GM21515 (cell line): ENCODE measurements around the gene CYP27C1.

Source experiments
- ATAC-seq: cut with Tn5 transposase; IDR thresholded peaks from one replicate; pipeline ENCODE4 v1.9.1; 2021; ENCODE audit not compliant: unreplicated experiment

Gene CYP27C1

GRCh38 chr2:127157651-127158485 is 62.2 kb downstream of the CYP27C1 start:
- no peak for ATAC-seq

DNA sequence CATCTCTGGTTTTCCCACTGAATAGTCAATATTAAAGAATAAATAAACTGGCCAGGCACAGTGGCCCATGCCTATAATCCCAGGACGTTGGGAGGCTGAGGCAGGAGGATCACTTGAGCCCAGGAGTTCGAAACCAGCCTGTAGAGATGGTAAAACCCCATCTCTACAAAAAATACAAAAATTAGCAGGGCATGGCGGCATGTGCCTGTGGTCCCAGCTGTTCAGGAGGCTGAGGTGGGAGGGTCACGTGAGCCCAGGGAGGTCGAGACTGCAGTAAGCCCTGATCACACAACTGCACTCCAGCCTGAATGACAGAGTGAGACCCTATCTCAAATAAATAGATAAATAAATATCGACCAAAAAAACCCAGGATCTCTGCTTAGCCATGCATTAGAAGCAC is 63.0 kb downstream of the CYP27C1 start:
- ATAC-seq = no peak

- ATAC-seq = no peak
Observed at GRCh38 chr2:127155947-127156346, 64.2 kb downstream of the CYP27C1 start.

GRCh38 chr2:127155028-127155581 is 65.0 kb downstream of the CYP27C1 start:
- no peak for ATAC-seq

DNA sequence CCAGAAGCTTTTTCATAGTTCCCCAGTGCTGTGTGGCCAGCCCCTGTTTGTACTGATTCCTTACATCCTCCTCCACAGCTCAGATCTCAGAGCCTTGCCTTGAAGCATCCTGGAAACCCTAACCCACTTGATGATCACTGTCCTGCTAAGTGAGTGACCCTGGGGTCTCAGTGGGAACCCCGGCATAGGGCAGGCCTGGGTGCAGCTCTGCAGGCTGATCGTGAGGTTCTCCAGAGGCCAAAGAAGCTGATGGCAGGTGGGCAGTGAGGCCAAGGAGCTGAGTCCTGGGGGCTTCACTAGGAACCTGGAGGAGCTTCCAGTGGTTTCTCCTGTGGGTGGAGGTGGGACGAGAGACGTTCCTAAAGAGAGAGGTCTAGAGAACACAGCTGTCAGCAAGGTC is 65.7 kb downstream of the CYP27C1 start:
- no peak for ATAC-seq

GRCh38 chr2:127153691-127154158 is 66.4 kb downstream of the CYP27C1 start:
- no peak for ATAC-seq

DNA sequence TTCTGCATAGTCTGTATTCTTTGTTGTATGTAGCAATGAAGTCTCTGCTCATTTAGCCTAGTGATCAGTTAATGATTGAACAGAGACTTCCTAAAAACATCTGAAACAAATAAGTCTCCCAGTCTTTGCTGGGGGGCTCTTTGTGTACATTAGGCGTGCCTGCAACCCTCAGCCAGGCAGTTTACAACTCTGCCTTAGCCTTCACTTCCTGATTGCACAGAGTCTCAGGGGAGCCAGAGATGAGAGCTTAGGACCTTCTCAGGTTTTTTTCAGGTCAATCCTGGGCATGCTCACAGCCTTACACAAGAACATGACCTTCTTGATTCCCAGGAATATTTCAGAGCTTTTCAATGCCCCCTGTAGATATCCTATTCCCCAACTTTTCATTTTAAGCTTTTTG is 69.1 kb downstream of the CYP27C1 start:
- ATAC-seq = no peak

- no peak for ATAC-seq
Observed at GRCh38 chr2:127149384-127149783, 70.7 kb downstream of the CYP27C1 start.

DNA sequence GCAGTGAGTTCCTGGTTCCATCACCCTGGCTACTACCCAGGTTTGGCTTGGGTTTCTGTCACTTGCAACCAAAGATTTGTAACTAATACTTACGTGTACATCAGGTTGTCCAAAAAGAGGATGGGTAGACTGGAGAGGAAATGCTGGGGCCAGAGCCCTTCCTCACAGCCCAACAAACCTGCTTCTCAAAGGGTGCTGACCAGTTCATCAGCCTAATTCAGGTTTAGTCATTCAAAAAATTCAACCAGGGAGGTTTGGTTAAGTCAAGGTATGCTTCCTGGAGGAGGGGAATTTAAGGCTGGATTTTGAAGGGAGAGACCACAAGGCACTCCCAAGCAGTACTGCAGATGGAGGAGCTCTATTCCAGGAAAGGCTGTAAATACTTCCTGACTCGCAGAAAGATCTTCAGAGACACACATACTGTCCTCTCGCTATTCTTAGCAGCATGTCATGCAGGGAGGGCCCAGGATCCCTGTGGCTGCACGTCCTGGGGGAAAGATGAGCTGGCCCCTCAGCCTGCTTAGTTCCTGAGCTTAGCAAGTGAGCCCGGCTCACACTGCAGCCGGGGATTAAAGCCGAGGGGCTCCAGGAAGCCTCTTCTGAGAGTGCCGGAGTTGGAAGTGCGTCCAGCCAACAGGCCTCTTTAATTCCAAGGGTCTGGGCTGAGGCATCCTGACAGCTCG is 73.1 kb downstream of the CYP27C1 start:
- ATAC-seq = no peak

GRCh38 chr2:127146071-127146725 is 73.9 kb downstream of the CYP27C1 start:
- no peak for ATAC-seq

DNA sequence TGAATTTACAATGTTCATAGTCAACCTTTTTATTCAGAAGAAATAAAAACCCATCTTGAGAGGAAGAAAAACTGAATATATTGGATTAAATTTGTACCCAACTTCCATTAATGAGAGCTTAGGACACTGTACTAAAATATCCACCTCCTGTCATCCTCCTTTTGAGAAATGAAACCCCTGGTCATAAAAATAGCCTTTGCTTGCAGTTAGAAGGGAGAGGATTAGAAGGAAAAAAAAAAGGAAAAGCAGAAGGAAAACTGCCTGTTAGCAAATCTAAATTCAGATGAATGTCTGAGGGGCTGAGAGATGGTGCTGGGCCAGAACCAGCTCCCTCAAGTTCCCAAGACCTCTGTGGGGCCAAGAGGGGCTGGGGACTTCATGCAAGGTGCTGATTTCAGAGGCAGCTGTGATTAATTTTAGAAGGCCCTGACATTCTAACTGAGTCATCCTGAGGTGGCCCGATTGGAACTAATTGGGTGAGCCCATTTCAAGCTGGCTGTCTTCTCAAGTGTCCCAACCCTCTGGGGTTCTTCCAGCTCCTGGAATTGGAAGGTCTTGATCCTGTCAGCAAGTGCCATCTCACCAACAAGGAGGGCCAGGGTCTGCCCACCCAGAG is 74.7 kb downstream of the CYP27C1 start:
- ATAC-seq = no peak

GRCh38 chr2:127143841-127144782 is 76.0 kb downstream of the CYP27C1 start:
- no peak for ATAC-seq

- no peak for ATAC-seq
Observed at GRCh38 chr2:127142663-127143630, 77.2 kb downstream of the CYP27C1 start.

GRCh38 chr2:127140538-127140937 is 79.6 kb downstream of the CYP27C1 start:
- ATAC-seq = no peak

GRCh38 chr2:127139766-127140165 is 80.3 kb downstream of the CYP27C1 start:
- no peak for ATAC-seq

DNA sequence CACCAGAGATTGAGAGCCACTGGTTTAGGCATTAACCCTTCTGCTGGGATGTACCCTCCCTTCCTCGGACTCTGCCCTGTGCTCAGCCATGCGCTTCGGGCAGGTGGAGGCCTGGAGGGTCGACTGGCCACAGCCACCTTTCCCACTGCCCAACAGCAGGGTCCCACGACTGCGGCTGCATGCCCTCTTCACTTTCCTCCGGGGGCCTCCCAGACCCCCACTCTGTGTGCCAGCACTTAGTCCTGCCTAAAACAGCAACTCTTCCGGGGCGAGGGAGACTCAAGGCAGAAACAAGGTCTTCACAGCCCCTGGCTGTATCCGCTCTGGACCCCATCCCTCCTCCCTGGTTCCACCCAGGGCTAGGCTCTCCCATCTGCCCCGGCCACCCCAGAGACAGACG is 81.8 kb downstream of the CYP27C1 start:
- ATAC-seq = no peak

- ATAC-seq = no peak
Observed at GRCh38 chr2:127137741-127138140, 82.4 kb downstream of the CYP27C1 start.

DNA sequence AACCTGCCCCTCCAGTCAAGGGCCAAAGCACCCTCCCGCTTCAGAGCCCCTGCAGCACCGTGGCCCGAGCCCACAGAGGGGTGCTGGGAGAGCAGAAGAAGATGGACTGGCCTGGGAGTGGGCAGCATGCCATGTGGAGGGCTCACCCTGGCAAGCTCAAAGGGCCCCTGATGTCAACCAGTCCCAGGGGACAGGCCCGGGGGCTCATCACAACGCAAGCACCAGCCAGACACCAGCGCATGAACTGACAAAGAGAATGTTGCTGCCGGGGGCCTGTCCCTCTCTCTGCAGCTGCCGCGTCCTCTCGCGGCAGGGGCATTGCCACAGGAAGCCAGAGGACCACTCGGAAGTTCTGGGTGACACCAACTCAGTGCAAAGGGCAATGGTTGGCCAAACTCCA is 82.9 kb downstream of the CYP27C1 start:
- ATAC-seq = no peak
